ENCODE measurements around the gene PTPN12. TPM values are rescaled to one million over a fixed set of nuclear protein-coding genes. Genes with fewer than 3 reads are reported as not detected.

Gene PTPN12
- total and polyA plus RNA-seq, 2 of the 4 experiments (the other 2 are of a cell fraction): 24.7 to 31.0 TPM

DNA sequence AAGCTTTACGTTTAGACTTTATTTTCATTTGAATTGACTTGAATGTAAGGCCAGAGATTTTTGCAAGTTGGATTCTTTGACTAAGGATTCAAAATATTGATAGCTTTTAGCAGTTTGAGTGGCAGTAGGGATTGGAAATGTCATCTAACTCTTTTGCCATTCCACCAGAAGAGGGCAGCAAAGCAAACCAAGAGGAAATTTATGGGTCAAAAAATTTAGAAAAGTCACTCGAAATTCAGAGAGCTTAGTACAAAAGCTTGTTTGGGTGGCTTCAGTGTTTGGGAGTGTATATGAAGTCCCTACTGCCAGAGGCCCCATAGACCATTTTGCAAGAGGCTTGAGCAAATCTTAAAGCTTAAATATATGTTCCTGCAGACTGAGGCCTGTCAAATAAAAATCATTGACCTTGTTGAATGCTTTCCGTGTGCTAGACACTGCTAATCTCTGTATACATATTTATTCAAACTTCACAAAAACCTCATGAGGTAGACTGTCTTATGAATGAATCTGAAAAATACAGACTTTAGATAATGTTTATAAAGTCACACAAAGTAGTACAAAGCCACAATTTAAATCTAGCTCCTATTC is 114.6 kb downstream of the PTPN12 start:
- intact Hi-C loops (cut with micrococcal nuclease) (loop anchor here (1.0 to 5.0 kb wide), 2 partner anchors 108 to 266 kb away; no protein-coding TSS in a partner anchor), dilution Hi-C loops (cut with HindIII; ENCODE audit: low sequenced_read_pairs, unreplicated experiment) (no loop called here), in situ Hi-C loops (cut with MboI; ENCODE audit: low sequenced_read_pairs) (loop anchor here (25.0 kb wide), 1 partner anchor 286 kb away; no protein-coding TSS in a partner anchor)
- ATAC-seq (ENCODE audit: low read depth) (peak; percentile 19; the same call in 1 of the 2 replicates), DNase-seq (peak; percentile 47)
- Histone ChIP-seq H4K5ac (ENCODE audit: low read depth, low read length) (peak overlapping the region; percentile 68; the same call in 1 of the 2 replicates), H3K9ac (ENCODE audit: low read depth, low read length) (no peak overlapping the region), H3K18ac (ENCODE audit: low read depth, low read length) (no peak overlapping the region), H4K91ac (ENCODE audit: insufficient read depth, low read depth, low read length) (no peak overlapping the region), H2BK20ac (ENCODE audit: low read depth, low read length) (no peak overlapping the region), H4K8ac (ENCODE audit: low read depth in 2 of 2, low read length in 2 of 2) (no peak overlapping the region), H2AK5ac (ENCODE audit: low read depth, low read length) (no peak overlapping the region), H2AK9ac (replicated peaks; ENCODE audit: low read depth, low read length, poor library complexity) (no peak overlapping the region), H2AFZ (replicated peaks; ENCODE audit: low read length, poor library complexity) (no peak overlapping the region), H3K4me2 (ENCODE audit: low read depth, low read length) (no peak overlapping the region), H4K20me1 (ENCODE audit: insufficient read depth, low read length) (peaks cover 4% of the 10 kb centered on the region; the same call in 1 of the 2 replicates), H3K14ac (replicated peaks; ENCODE audit: low read depth, low read length) (no peak overlapping the region), H3K36me3 (ENCODE audit: control insufficient read depth, insufficient read depth, low read length) (peaks cover 17% of the 10 kb centered on the region), H2BK15ac (ENCODE audit: low read depth, low read length) (no peak overlapping the region), H3K4me3 (ENCODE audit: insufficient read depth, low read depth, low read length) (no peak overlapping the region), H3K4ac (ENCODE audit: low read depth, low read length) (no peak overlapping the region), H3K9me1 (ENCODE audit: insufficient read depth, low read length) (0 out of 2 replicates have a peak, but pooled peaks cover 3% of the 10 kb centered on the region), H3K79me1 (ENCODE audit: low read depth in 1 of 2, low read length in 2 of 2) (peaks cover 8 to 29% of the 10 kb centered on the region in 2 experiments; a peak in 3 of 4 replicates), H2BK120ac (ENCODE audit: low read depth, low read length) (no peak overlapping the region), H3K27ac (ENCODE audit: insufficient read depth, low read length) (no peak overlapping the region), H3K27me3 (ENCODE audit: control insufficient read depth, insufficient read depth, low read length) (no peaks in the 10 kb centered on the region), H3K4me1 (ENCODE audit: control insufficient read depth, insufficient read depth, low read length) (peaks cover 6% of the 10 kb centered on the region; the same call in 1 of the 2 replicates), H2BK5ac (ENCODE audit: low read depth, low read length, poor library complexity, severe bottlenecking) (no peak overlapping the region), H3K23ac (ENCODE audit: low read depth, low read length) (no peak overlapping the region), H3K56ac (ENCODE audit: extremely low read depth, insufficient read depth, low read length) (no peak overlapping the region), H3K9me3 (ENCODE audit: control insufficient read depth, insufficient read depth, low read length) (no peaks in the 10 kb centered on the region)
- no CpG with 5 or more reads among the region's 3 CpGs for WGBS, 2 experiments (ENCODE audit: extremely low coverage in 2 of 2, insufficient read length in 1 of 2)
- ChIA-PET CTCF (interaction anchor here (0.6 to 1.6 kb wide), 15 partner anchors 10 to 571 kb away, joined by 3 to 12 read pairs (median 3); partner anchors contain the start of genes PHTF2, RSBN1L and TMEM60), POLR2A (ENCODE audit: unreplicated experiment) (interaction anchor here (0.5 kb wide), 1 partner anchor 334 kb away, joined by 4 read pairs; no protein-coding TSS in a partner anchor)
- BruUV-seq (replicated peaks): no TSS peak
- TF ChIP-seq MAZ (IDR thresholded peaks at IDR 0.05; ENCODE audit: borderline replicate concordance, low read depth, low read length): no peak
- TF ChIP-seq POLR2A (IDR thresholded peaks at IDR 0.05; ENCODE audit: low read depth, low read length): no peak
- no peak for TF ChIP-seq RFX5 (IDR thresholded peaks at IDR 0.05; ENCODE audit: low read depth, low read length)
- TF ChIP-seq CEBPB (IDR thresholded peaks at IDR 0.05; ENCODE audit: low read depth, low read length): no peak
- TF ChIP-seq MAFK (IDR thresholded peaks at IDR 0.05; ENCODE audit: low read depth, low read length): no peak
- peak; percentile 61 for TF ChIP-seq SMC3 (IDR thresholded peaks at IDR 0.05; ENCODE audit: low read depth, low read length)
- TF ChIP-seq BHLHE40 (IDR thresholded peaks at IDR 0.05; ENCODE audit: low read depth, low read length): no peak
- no peak for TF ChIP-seq RCOR1 (IDR thresholded peaks at IDR 0.05; ENCODE audit: insufficient replicate concordance, low read length)
- TF ChIP-seq NFE2L2 (IDR thresholded peaks at IDR 0.05; ENCODE audit: low read depth, low read length): no peak
- TF ChIP-seq, protein P1, sequence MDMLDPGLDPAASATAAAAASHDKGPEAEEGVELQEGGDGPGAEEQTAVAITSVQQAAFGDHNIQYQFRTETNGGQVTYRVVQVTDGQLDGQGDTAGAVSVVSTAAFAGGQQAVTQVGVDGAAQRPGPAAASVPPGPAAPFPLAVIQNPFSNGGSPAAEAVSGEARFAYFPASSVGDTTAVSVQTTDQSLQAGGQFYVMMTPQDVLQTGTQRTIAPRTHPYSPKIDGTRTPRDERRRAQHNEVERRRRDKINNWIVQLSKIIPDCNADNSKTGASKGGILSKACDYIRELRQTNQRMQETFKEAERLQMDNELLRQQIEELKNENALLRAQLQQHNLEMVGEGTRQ (IDR thresholded peaks at IDR 0.05; ENCODE audit: low read depth, low read length): no peak
- TF ChIP-seq, protein P2, sequence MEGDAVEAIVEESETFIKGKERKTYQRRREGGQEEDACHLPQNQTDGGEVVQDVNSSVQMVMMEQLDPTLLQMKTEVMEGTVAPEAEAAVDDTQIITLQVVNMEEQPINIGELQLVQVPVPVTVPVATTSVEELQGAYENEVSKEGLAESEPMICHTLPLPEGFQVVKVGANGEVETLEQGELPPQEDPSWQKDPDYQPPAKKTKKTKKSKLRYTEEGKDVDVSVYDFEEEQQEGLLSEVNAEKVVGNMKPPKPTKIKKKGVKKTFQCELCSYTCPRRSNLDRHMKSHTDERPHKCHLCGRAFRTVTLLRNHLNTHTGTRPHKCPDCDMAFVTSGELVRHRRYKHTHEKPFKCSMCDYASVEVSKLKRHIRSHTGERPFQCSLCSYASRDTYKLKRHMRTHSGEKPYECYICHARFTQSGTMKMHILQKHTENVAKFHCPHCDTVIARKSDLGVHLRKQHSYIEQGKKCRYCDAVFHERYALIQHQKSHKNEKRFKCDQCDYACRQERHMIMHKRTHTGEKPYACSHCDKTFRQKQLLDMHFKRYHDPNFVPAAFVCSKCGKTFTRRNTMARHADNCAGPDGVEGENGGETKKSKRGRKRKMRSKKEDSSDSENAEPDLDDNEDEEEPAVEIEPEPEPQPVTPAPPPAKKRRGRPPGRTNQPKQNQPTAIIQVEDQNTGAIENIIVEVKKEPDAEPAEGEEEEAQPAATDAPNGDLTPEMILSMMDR (conservative IDR thresholded peaks at IDR 0.05; ENCODE audit: low read depth, low read length): peak; percentile 65
- peak; percentile 64 for TF ChIP-seq RAD21 (IDR thresholded peaks at IDR 0.05; ENCODE audit: low read length)

Measured in IMR-90 (cell line).